Measurements from ENCODE around the gene CCDC158.
"Not testable (repeated sequence)": the region's sequence is repeated elsewhere in the genome, so short reads cannot be mapped to it uniquely, and the experiment has no call there.

Gene CCDC158

DNA sequence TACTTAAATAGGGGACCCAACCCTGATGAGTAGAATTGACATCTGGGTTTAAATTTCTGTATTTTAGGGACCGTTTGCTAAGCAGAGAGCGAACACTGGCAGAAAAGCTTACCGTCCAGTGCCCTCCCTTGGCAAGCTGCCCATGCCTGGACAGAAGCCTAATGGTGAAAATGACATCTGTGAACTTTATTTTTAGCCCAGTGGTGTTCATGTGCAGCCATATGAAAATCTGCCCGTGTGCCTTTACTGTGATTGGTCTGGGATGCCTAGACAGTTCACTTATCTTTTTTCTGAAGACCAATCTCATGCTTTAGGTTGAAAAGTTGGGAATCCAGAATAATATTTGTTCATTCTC, 113.3 kb downstream of the CCDC158 start:
- DNase-seq, result no peak

DNA sequence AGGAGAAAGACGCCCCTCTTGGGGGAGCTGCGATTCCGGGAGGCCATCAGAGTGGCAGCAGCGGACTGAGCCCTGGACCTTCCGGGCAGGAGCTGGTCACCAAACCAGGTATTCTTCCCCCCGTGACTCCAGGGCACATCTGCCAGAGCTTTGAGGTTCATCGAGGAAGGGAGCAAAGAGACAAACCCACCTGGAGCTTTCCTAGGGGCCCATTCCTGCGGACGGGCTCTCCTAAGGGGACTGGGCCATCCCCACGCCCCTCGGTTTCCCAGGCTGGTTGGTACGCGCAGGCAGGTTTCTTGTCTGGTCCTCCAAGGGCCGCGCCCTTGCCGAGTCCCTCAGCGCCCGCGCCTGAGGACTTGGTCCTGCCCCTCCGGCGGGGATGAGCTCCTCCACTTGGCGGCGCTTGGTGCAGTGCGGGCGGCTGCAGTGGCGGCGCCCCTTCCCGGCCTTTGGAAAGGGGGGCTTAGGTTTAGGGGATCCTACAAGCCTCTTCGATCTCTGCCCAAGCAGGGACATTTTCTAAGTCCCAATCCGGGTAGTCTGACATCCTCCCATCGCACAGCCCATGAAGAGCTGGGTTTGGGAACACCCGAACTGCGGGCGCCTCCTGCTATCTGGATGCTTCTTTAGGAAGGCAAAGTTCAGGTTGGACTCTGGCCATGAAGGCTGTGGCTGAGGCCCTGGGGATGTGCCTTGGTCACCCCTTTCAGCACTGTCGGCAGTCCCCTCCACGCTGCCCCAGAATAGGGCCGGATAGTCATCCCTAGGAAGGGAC, 113.9 kb downstream of the CCDC158 start:
- DNase-seq, result peak; percentile 47

DNA sequence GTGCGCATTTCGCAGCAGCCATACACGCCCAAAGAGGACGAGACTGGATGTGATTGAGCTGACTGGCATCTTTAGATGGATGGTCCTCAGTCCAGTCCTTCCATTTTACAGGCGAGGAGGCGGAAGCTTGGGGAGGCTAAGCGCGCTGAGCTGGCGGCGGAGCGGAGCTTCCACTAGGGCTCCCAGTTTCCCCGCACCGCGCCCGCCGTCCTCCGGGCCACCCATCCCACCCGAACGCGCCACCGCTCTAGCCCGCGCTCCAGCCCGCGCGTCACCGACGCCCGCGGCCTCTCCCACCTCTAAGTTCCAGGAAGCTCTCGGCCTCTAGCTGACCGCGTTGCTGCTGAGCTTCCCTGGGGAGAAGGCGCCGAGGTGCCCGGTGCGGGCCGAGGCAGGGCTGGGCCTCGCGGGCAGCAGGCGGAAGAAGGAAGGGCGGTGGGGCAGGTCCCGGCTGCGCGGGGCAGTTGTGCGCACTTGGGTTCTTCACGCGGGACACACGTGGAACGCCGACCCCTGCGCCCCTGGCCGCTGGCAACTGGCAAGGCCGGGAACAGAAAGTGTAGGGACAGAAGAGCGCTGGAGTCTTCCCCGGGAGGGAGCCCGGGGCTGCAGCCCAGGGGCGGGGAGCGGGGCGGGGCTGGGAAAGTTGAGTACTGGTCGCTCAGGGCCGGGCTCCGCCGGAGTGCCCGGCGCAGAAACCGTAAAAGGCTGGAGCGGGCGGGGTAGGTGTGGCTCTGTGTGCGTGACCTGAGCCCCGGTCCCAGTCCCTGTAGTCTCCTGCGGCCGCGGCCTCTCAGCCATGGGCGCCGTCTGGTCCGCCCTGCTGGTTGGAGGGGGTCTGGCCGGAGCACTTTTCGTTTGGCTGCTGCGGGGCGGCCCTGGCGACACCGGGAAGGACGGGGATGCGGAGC, 114.7 kb downstream of the CCDC158 start, which contains the start of gene STBD1:
Gene STBD1, plus strand, starts transcription at position 763 of the 911 bp plus-strand sequence. Its CDS starts 37 bp downstream, at position 800.
- peak; percentile 64 for DNase-seq

DNA sequence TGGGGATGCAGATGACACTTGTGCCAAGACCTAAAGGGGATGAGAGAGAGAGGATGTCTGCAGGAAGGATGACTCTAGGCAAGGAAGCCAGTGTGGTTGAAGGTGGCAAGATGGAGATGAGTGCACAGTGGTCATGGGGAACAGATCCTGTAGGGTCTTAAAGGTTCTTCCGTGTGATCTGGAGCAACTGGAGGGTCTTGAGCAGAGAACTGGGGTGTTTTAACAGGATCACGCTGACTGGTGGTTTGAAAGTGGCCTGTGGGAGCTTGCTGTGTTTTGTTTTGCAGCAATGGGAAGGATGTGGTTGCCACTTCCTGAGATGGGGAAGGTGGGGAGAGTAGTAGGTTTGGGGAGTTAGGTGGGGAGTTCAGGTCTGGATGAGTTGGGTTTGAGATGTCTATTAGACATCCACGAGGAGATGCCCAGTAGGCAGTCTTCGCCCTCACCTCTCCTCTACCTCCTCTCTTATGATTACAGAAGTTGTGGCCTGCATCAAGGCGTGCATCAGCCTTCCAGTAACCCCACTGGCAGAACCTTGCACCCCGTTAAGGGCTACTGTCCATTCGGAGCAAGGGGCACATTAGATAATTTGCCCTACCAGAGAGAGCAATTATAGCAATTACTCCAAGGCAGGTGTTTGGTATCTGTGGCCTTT, 115.8 kb downstream of the CCDC158 start:
- no peak for DNase-seq

DNA sequence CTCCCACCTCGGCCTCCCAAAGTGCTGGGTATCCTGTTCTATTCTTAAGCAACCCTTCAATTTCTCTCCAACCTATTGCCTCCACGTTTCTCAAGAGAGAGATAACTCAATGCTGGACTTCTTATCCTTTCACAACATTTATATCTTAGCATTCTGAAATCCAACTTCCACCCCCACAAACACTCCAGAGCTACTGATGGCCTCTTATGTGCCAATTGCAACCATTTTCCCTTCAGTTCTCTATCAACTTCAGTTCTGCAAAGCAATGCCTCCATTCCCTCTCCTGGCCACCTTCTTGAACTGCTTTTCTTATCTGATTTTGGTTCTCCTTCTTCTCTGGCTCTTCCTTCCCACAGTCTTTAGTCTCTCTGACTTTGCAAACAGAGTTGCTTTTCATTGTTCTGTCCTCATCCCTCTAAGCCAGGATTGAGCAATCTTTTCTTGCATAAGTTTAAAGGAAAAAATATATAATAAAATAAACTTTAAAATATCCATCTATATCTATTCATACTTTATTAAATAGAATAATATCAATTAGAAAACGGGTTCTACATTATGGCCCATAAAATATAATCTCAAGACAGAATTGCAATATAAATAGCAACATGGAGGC, 118.0 kb downstream of the CCDC158 start:
- no peak for DNase-seq

DNA sequence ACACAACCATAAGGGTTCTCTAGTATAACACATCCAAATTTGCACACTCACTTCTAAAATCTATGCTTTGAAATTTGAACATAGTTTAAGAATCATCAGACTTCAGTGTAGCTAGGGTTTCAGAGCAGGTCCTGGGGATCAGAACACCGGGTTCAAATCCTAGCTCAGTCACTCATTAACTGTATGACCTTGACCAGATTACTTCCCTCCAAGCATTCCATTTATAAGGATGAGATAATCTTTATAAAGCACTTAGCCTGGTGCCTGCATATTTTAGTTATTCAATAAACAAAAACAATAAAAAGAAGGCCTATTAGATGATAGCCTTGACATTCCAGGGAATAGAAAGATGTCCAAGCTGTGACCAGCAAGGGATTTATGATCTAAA, 119.2 kb downstream of the CCDC158 start:
- no peak for DNase-seq

DNA sequence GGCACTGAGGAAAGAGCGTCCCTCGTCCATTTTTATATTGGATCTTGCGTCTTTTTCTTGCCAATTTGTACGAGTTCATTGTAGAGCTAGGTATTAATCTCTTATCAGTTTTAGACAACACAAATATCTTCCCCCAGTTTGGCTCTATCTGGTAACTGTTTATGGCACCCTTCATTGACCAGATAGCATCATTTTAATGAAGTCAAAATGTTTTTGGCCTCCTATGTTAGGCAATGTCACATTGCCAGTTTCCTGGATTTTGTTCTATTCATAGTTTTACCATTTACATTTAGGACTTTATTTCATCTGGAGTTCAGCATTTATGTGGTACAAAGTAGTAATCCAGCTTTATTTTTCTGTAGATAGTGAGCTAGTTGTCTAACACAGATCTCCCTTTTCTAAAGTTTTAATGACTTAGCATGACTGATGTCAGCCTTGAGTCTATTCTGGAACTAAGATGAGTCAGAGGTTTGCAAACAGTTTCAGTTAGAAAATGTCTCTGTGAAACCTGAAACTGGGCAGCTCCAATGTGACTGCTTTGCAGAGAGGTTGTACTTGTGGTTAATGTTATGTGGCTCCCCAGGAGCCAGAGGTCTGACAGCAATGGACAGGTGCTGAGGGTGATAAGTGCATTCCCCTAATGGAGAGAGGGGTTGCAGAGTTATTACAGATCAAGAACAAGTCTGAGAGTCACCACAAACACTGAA, 119.7 kb downstream of the CCDC158 start:
- peak; percentile 69 for DNase-seq

DNA sequence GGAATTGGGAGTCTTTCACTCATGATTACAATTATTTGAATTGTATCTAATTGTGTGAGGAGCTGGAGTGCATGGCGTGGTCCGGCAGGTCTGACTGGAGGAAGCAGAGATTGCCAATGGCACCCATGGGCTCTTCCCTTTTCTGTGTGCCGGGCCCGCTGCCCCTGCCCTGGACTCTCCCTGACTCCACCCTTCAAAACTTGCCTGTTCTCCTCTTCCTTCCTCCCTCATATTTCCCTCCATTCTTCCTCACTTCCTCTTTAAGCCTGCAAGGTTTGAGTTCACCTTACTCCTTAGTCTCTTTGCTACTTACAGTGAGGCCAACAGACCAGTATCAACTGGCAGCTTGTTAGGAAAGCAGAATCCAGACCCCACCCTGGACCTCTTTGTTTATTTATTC, 120.9 kb downstream of the CCDC158 start:
- DNase-seq, result no peak

DNA sequence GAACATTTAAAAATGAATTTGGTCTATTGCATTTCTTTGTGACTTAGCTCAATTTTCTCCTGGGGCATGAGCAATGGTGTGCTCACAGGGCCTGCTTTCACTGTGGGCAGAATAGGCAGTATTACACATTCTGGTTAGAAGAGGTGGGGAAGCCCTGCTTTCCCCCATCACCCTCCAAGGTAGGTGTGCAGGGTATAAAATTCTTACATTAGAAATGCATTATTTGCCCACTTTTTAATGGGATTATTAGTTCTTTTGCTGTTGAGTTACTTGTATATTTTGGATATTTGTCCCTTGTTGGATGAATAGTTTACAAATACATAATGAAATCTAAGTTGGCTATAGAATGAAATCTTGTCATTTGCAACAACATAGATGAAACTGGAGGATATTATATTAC, 122.7 kb downstream of the CCDC158 start:
- DNase-seq, result no peak

DNA sequence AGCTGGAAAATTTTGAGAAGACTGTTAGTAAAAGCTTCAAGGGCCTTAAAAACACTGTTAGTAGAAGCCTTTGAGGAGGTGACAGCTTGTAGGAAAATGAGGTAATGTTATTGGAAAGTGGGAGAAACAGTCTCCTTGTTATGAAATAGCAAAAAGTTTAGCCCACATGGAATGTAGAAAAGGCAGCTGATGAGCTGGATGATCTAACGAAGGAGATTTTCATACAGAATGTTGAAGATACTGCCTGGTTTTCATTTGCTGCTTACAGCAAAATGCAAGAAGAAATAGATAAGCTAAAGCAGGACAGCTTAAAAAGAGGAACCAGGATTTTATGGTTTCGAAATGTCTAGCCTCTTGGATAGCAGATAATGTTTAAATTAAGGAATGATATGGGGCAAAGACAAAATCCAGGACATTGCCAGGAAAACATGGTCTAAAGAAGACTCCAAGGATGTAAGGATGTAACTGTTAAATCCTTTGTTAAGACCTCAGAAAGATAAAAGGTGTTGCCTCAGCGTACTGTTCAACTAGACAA, 124.6 kb downstream of the CCDC158 start:
- DNase-seq, result no peak

DNA sequence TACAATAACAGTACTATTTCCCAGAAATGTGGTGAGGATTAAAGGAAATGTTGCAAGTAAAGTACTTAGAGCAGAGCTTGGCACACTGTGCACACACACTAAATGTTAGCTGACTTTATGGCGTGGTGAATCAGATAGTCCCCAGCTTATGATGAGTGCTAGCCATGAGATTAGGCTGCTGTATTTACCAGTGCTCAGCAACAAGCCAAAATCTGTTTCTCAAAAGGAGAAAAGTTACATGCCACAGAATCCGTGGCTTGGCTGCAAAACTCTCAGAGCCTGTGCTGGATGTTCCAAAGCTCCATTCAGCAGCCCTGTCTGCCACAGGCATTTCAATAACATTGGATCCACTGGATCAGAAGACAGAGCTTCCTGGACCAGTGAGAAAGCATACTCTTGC, 127.2 kb downstream of the CCDC158 start:
- DNase-seq, result no peak

DNA sequence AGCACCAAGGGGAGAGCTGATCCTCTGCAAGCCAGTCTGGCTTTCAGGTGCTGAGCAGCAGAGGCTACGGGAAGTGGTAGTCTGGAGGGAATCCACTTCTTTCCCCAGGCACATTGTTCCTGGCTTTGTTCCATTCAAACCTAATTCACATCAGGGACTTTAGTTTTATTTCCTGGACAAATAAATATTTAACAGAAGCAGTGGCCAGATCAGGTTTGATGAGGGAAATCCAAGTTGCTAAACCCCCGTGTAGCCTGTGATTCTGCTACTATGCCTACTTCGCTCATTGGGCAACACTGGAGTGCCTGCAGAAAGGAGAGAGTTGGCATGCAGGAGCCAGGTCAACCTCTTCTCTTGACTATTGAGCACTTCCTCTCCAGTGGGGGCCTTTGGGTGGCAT, 128.2 kb downstream of the CCDC158 start:
- DNase-seq, result no peak

DNA sequence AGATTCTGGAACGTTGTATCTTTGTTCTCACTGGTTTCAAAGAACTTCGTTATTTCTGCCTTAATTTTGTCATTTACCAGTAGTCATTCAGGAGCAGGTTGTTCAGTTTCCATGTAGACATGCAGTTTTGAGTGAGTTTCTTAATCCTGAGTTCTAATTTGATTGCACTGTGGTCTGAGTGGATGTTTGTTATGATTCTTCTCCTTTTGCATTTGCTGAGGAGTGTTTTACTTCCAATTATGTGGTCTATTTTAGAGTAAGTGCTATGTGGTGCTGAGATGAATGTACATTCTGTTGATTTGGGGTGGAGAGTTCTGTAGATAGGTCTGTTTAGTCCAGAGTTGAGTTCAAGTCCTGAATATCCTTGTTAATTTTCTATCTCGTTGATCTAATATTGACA, 133.1 kb downstream of the CCDC158 start:
- not testable (repeated sequence) for DNase-seq

DNA sequence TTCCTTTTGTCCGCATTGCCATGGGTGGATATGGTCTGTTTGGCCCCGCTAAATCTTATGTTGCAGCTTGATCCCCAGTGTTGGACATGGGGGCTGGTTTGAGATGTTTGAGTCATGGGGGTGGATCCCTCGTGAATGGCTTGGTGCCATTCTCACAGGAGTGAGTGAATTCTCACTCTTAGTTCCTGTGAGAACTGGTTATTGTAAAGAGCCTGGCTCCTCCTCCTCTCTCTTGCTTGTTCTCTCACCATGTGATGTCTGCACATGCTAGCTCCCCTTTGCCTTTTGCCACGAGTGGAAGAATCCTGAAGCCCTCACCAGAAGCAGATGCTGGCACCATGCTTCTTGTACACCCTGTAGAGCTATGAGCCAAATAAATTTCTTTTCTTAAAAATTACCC, 137.0 kb downstream of the CCDC158 start:
- no peak for DNase-seq

DNA sequence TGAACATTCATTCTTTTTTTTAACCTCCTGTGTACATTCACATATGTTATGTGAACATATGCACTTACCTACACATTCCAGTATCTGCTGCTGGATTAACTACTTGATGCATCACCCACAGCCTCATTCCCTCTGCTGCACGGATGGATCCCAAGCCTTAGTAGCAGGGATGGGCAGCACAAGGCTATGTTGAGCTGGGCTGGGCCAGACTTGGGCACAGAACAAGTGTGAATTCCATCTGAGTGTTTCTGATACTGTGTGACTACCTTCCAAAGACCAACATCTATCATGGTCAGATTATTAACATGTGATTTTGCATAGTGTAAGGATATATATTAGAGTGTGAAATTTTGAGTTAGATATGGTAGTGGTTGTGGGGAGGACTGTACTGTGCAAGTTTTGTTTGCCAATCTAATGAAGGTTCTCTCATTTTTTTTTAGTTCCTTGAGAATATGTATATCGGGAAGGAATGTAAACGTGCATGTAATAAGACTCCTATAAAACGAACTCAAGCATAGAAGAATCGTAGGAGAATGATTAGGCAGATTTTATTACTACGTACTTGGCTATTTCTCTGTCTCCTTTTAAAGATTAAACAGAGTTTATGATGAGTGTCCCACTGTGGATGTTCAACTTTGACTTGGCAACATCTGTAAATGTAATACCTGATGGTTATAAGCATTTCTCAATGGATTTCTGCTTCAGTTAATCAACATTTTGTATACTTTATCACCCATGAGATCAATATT, 137.8 kb downstream of the CCDC158 start:
- DNase-seq, result no peak

DNA sequence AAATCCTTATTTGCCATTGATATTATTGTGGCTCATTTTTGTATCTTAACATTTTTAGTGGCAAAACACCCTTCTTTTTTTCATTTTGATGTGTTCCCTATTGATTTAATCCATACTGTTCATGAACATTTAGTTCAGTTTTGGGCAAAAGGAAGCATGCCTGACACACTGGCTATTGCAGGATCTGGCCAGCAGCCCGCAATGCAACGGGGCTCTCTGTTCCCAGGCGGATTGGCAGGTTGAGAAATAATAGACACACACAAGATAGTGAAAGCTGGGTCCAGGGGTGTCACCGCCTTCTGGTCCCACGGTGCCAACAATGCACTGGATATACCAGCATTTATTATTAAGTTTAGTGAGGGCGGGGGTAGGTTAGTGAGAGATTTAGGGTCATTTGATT, 139.3 kb downstream of the CCDC158 start:
- DNase-seq, result not testable (repeated sequence)

DNA sequence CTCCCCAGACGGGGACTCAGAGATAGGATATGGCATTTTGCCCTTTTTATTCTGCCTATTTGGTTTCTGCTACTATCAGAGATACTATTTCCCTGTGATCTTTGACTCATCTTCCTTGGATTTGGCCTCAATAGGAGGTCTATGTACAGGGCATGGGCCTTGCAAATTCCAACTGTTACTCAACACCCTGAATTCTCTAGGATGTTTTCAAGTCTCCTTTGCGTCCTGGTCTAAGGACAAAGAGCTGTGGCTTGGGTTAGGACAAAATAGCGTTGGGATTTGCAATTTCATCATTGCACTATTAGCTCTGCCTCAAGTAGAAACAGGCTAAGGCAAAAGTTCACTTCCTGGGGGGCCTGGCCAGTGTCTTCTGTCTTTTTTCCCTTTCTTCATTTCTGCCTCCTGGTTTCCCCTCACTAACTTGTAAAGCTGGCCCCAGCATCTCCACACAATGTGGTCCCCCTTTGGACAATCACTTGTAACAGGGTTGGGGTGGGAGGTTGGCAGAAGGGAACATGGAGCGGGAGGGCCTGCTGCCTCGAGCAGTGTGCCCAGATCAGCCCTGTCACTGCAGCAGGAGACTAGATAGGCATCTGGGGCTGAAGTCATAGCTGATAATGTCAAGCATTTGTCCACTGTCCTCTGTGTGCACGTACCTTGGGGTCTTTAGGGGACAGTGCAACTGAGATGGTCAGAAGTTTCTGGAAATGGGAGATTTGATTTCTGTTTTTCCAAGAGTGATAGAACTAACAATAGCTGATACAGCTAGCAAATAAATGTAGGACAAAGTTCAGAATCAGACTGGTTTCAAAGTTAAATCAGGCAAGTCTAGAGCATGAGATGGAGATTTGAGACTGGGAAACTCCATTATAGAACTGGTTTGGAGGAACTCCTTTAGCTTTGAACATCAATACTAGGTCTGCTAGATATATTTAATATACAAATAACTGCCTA, 140.2 kb downstream of the CCDC158 start:
- no peak for DNase-seq

DNA sequence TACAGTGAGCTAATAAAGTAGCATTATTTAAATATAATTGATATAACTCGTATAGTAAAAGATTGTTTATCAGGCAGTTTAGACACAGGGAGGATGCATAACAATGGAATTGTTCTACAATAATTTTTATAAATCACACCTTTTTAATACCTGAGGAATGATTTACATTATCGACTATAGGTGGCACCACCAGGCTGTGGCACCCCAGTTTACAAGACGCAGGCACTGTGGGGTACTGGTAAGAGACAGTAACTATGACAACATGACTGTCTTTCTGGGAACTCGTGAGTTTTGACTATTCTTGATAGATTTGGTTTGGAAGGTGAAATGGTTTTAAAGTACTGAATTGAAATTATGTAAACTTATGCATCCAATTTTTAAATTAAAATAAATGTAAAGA, 141.5 kb downstream of the CCDC158 start:
- no peak for DNase-seq

DNA sequence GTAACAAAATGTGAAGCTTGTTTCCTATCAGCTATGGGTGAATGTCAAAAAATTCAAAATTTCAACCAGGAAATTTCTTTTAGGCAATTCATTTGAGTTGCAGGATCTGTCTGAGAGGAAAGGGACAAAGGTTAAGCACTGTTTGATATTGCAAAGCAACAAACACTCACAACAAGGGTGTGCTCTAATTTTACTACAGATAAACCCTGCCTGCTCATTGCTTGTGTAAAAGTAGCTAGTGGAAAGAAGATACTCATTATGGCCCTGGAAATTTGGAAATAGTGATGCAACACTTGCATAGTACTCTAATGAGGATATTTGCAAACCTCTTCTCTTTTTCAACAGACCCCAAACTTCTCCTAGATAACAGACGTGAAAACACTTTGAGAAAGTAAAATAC, 142.4 kb downstream of the CCDC158 start:
- no peak for DNase-seq

DNA sequence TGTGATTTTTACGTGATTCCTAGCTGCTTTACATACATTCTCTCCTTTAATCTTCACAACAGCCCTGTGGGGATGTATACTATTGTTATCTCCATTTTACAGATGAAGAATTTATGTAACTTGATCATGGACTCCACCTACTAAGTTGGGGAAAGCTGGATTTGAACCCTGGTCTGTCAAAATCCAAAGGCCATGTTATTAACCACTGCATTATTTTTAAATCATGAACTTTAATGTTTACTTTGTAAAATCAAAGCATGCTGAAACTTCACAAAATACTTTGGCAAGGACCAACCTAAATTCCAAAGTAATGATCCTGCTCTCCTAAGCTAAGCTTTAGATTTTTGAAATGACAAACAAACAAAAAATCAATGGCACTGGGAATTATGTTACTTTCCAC, 143.3 kb downstream of the CCDC158 start:
- no peak for DNase-seq
